Erythroblast (primary cell): Measurements from ENCODE around the gene SFXN5.

ENCODE experiments used
- GATA1 ChIP-seq: IDR thresholded peaks from 2 replicates; pipeline ENCODE4 v1.6.1; 2011; ENCODE audit warnings: low read depth, mild to moderate bottlenecking, control low read depth, low read length, moderate library complexity
- POLR2A ChIP-seq: IDR thresholded peaks from 2 replicates; pipeline ENCODE4 v1.6.1; 2011; ENCODE audit warnings: mild to moderate bottlenecking, low read length

- TF ChIP-seq POLR2A (no peak), GATA1 (no peak)
These were observed 178.9 kb downstream of the SFXN5 start for GRCh38 chr2:72892506-72893173.
